CD4-positive, CD25-positive, alpha-beta regulatory T cell (primary cell): Measurements from ENCODE around the gene SCRN1. TPM values are rescaled to one million over a fixed set of nuclear protein-coding genes. Genes with fewer than 3 reads are reported as not detected.

Experiments used
- ATAC-seq, 2 donors: fragments of 150-1000 bp; cut with Tn5 transposase; one replicate each; pipeline ENCODE4 v1.10.0; 2021; ENCODE audit warnings: low read depth in 2 of 2, moderate number of reproducible peaks in 2 of 2, moderate library complexity in 1 of 2
- DNase-seq, 3 donors: peaks; one replicate each; pipeline versions ENCODE4 v3.0.0 to v3.0.0-alpha.2; 2012 to 2022; ENCODE audit warnings: mixed read lengths in 1 of 3
- H3K27ac ChIP-seq: one replicate; pipeline ENCODE4 v1.7.0; 2013; ENCODE audit warnings: mild to moderate bottlenecking, low read length; ENCODE audit not compliant: insufficient read depth, poor library complexity, severe bottlenecking
- H3K27me3 ChIP-seq: one replicate; pipeline ENCODE4 v1.7.0; 2013; ENCODE audit warnings: low read length; ENCODE audit not compliant: control insufficient read depth, insufficient read depth
- H3K36me3 ChIP-seq: one replicate; pipeline ENCODE4 v1.7.0; 2013; ENCODE audit warnings: mild to moderate bottlenecking, low read length, moderate library complexity; ENCODE audit not compliant: control insufficient read depth, insufficient read depth
- H3K4me1 ChIP-seq: 2 replicates; pipeline ENCODE4 v1.7.0; 2013; ENCODE audit warnings: mild to moderate bottlenecking, low read length; ENCODE audit not compliant: insufficient read depth, control insufficient read depth, poor library complexity, severe bottlenecking
- H3K4me3 ChIP-seq: one replicate; pipeline ENCODE4 v1.7.0; 2013; ENCODE audit warnings: low read depth, mild to moderate bottlenecking, low read length, moderate library complexity
- H3K9me3 ChIP-seq, 2 experiments: 1 replicate in 1 of 2; 2 replicates in 1 of 2; pipeline ENCODE4 v1.7.0; 2013; ENCODE audit warnings: low read length in 2 of 2, mild to moderate bottlenecking in 1 of 2, moderate library complexity in 1 of 2; ENCODE audit not compliant: control insufficient read depth in 2 of 2
- H3K27ac Mint-ChIP-seq, 3 donors: one replicate each; pipeline ENCODE4 v1.8.0; 2020 to 2022; ENCODE audit warnings: mild to moderate bottlenecking in 3 of 3, mixed read lengths in 3 of 3, moderate library complexity in 2 of 3
- H3K27me3 Mint-ChIP-seq: one replicate; pipeline ENCODE4 v1.8.0; 2022; ENCODE audit warnings: mild to moderate bottlenecking, mixed read lengths
- H3K36me3 Mint-ChIP-seq: one replicate; pipeline ENCODE4 v1.8.0; 2020; ENCODE audit warnings: mixed read lengths
- H3K4me1 Mint-ChIP-seq, 4 donors: one replicate each; pipeline ENCODE4 v1.8.0; 2020 to 2022; ENCODE audit warnings: mixed read lengths in 4 of 4, mild to moderate bottlenecking in 1 of 4
- H3K4me3 Mint-ChIP-seq, 4 donors: one replicate each; pipeline ENCODE4 v1.8.0; 2020 to 2022; ENCODE audit warnings: mild to moderate bottlenecking in 4 of 4, mixed read lengths in 4 of 4, moderate library complexity in 3 of 4
- H3K9me3 Mint-ChIP-seq, 7 donors: one replicate each; pipeline ENCODE4 v1.8.0; 2020 to 2022; ENCODE audit warnings: mixed read lengths in 7 of 7, mild to moderate bottlenecking in 3 of 7, moderate library complexity in 2 of 7
- polyA plus RNA-seq, 4 donors: library from polyadenylated mRNA; unstranded; fragments of 300-500 nt; fragmentation: Illumina TruSeq; gene quantifications; one replicate each; pipeline ENCODE4 v1.2.3, GENCODE V29; 2021
- total RNA-seq: library from RNA; stranded (reverse); gene quantifications from one replicate; pipeline ENCODE4 v1.2.3, GENCODE V29; 2022

Gene SCRN1
- total and polyA plus RNA-seq, 5 donors from 2014 or later, result 0.91 to 2.1 (median 1.9) TPM

DNA sequence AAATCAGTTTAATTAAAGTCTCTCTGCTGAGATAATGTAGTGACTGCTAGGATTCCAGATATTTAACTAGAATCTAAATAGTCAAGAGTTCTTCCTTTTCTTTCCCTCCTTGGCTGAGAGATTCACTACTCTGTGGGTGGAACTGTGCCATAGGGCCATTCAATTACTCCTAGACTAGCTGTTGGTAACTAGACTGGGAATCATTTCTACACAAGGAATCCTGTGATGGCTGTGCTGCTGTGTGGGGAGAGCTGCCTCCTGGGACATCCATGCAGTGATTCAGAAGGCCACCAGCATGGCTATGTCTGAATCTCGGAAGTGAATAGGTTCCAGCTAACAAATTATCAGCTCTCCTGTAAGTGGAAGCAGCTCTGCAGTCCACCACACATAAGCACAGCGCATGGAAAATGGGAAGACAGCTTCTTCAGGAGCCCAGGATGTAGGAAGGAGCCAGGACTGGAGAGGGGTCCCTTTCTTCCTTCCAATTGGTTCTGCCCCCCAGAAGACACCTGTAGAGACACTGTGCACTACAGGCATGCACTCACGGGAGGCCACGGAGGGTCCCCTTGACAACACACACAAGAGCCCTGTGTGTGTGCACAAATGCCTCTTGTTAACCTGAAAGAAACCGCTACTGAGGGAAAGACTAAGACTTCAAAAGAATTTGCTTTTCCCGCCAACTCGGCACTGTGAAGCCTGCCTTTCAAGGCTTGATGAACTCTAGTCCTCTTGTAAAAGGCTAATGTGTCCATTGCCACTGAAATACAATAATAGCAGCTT, 66.5 kb downstream of the SCRN1 start:
- no peak overlapping the region for H3K4me3 ChIP-seq
- Mint-ChIP-seq H3K4me3 (no peak overlapping the region), H3K27ac (peak overlapping the region in 1 of 3 donors; percentile 1), H3K4me1 (no peaks in the 10 kb centered on the region), H3K9me3 (no peaks in the 10 kb centered on the region), H3K36me3 (no peaks in the 10 kb centered on the region), H3K27me3 (peaks cover 15% of the 10 kb centered on the region)
- no peaks in the 10 kb centered on the region for H3K9me3 ChIP-seq
- ATAC-seq (no peak), DNase-seq (no peak)
- H3K4me1 ChIP-seq, result no peaks in the 10 kb centered on the region
- no peaks in the 10 kb centered on the region for H3K27me3 ChIP-seq
- H3K27ac ChIP-seq, result no peak overlapping the region
- no peaks in the 10 kb centered on the region for H3K36me3 ChIP-seq

- Histone ChIP-seq H3K9me3 (no peaks in the 10 kb centered on the region), H3K27ac (no peak overlapping the region), H3K36me3 (no peaks in the 10 kb centered on the region), H3K4me1 (no peaks in the 10 kb centered on the region), H3K27me3 (no peaks in the 10 kb centered on the region), H3K4me3 (no peak overlapping the region)
- ATAC-seq (peak in 1 of 2 donors; percentile 77), DNase-seq (peak in 2 of 3 donors; percentile 36 to 55)
- no peaks in the 10 kb centered on the region for H3K4me1 Mint-ChIP-seq
- H3K27ac Mint-ChIP-seq, result no peak overlapping the region
- H3K27me3 Mint-ChIP-seq, result peaks cover 18% of the 10 kb centered on the region
- H3K36me3 Mint-ChIP-seq, result no peaks in the 10 kb centered on the region
- no peaks in the 10 kb centered on the region for H3K9me3 Mint-ChIP-seq
- H3K4me3 Mint-ChIP-seq, result no peak overlapping the region
These were observed 68.1 kb downstream of the SCRN1 start for GRCh38 chr7:29921404-29922010.

GRCh38 chr7:29920491-29920890, 69.1 kb downstream of the SCRN1 start:
- Histone ChIP-seq H3K4me1 (no peaks in the 10 kb centered on the region), H3K36me3 (no peaks in the 10 kb centered on the region), H3K4me3 (no peak overlapping the region), H3K27ac (no peak overlapping the region), H3K9me3 (no peaks in the 10 kb centered on the region), H3K27me3 (no peaks in the 10 kb centered on the region)
- DNase-seq (no peak), ATAC-seq (no peak)
- H3K27me3 Mint-ChIP-seq, result peaks cover 18% of the 10 kb centered on the region
- H3K27ac Mint-ChIP-seq, result no peak overlapping the region
- no peaks in the 10 kb centered on the region for H3K9me3 Mint-ChIP-seq
- no peak overlapping the region for H3K4me3 Mint-ChIP-seq
- peaks cover 0 to 2% (median 0%) of the 10 kb centered on the region in 4 donors for H3K4me1 Mint-ChIP-seq
- H3K36me3 Mint-ChIP-seq, result no peaks in the 10 kb centered on the region

DNA sequence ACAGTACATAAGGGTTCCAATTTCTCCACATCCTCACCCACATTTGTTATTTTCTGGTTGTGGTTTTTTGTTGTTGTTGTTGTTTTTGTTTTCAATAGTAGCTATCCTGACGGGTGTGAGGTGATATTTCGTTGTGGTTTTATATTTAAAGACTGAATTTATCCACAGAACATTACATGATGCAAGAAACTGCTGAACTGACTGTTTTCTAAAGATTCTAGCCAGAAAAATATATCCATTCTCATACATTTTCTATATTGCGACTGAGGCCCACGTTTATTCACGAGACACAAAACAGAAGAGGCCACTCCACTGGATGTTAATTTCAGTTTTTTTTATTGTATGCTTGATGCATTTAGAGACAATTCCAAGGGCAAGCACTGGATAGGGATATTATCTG, 69.8 kb downstream of the SCRN1 start:
- H3K27ac Mint-ChIP-seq, result no peak overlapping the region
- peaks cover 12% of the 10 kb centered on the region for H3K27me3 Mint-ChIP-seq
- H3K9me3 ChIP-seq, result no peaks in the 10 kb centered on the region

DNA sequence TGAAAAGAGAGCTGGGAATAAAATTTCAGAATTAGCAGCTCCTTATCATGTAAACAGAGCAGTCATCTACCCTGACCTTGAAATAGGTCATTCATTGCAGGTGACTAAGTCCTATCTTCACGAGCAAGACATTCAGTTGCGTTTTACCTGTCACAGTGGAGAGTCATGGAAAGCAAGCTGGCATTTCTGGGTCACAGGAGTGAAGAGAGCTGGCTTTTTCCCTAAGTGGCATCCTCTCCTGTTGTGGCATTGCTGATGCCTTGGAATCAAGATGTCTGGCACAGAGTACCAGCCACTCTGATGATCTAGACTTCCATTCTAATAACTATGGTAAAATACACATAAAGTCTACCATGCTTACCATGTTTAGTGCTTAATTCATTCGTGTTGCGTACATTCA, 70.8 kb downstream of the SCRN1 start:
- Mint-ChIP-seq H3K27me3 (peaks cover 9% of the 10 kb centered on the region), H3K36me3 (no peaks in the 10 kb centered on the region), H3K4me1 (peaks cover 0 to 3% (median 0%) of the 10 kb centered on the region in 4 donors), H3K4me3 (no peak overlapping the region), H3K27ac (no peak overlapping the region), H3K9me3 (peaks cover 0 to 2% (median 0%) of the 10 kb centered on the region in 7 donors)
- Histone ChIP-seq H3K9me3 (no peaks in the 10 kb centered on the region), H3K4me1 (no peaks in the 10 kb centered on the region), H3K36me3 (no peaks in the 10 kb centered on the region), H3K27ac (no peak overlapping the region), H3K4me3 (no peak overlapping the region), H3K27me3 (no peaks in the 10 kb centered on the region)
- no peak for ATAC-seq
- no peak for DNase-seq

More for the DNA sequence above, 69.8 kb downstream of the SCRN1 start:
- Mint-ChIP-seq H3K4me1 (peaks cover 0 to 3% (median 0%) of the 10 kb centered on the region in 4 donors), H3K4me3 (no peak overlapping the region), H3K9me3 (peaks cover 0 to 2% (median 0%) of the 10 kb centered on the region in 7 donors), H3K36me3 (no peaks in the 10 kb centered on the region)
- Histone ChIP-seq H3K4me3 (no peak overlapping the region), H3K27ac (no peak overlapping the region), H3K27me3 (no peaks in the 10 kb centered on the region), H3K4me1 (no peaks in the 10 kb centered on the region), H3K36me3 (no peaks in the 10 kb centered on the region)
- DNase-seq, result no peak
- ATAC-seq, result no peak

- Histone ChIP-seq H3K36me3 (no peaks in the 10 kb centered on the region), H3K4me3 (no peak overlapping the region), H3K27me3 (no peaks in the 10 kb centered on the region), H3K9me3 (no peaks in the 10 kb centered on the region), H3K27ac (no peak overlapping the region), H3K4me1 (no peaks in the 10 kb centered on the region)
- Mint-ChIP-seq H3K4me3 (no peak overlapping the region), H3K27me3 (peaks cover 9% of the 10 kb centered on the region), H3K9me3 (peaks cover 0 to 2% (median 0%) of the 10 kb centered on the region in 7 donors), H3K27ac (no peak overlapping the region), H3K36me3 (no peaks in the 10 kb centered on the region), H3K4me1 (peaks cover 0 to 3% (median 0%) of the 10 kb centered on the region in 4 donors)
- DNase-seq (no peak), ATAC-seq (no peak)
These were observed 72.0 kb downstream of the SCRN1 start for GRCh38 chr7:29917641-29918040.

DNA sequence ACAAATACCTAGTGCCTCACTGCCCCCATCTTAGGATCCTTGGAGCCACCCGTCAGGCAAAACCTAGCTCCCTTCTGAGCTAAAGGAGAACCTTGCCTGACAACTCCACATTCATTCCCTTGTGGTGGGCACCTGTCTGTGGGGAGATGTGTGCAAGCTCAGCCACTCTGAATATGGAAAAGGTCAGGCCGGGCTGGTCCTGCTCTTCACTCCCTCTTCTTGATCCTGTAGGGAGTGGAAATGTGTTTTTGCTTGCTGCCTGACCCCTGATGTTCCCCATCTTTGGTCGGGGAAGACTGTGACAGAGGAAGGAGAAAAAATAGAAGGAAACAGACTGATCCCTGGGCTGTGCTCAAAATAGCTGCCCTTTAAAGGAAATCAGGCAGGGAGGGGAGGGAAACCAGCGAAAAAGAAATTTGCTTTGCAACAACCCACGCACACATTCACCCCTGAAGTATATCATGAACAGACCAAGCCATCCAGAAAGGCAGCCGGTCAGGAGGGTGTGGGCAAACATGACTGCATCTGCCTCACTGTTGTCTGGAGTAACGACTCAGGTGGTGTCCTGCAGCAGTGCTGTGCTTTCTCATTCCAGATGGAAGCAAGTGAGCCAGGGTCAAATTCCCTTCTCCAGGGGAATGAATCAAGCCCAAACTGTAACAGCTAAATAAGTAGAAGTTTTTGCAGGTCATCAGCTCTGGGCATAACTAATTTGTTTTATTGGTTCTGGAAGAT, 74.0 kb downstream of the SCRN1 start:
- Histone ChIP-seq H3K27ac (no peak overlapping the region), H3K27me3 (no peaks in the 10 kb centered on the region), H3K9me3 (no peaks in the 10 kb centered on the region), H3K4me1 (no peaks in the 10 kb centered on the region), H3K4me3 (no peak overlapping the region), H3K36me3 (no peaks in the 10 kb centered on the region)
- Mint-ChIP-seq H3K4me3 (no peak overlapping the region), H3K4me1 (peaks cover 0 to 3% (median 0%) of the 10 kb centered on the region in 4 donors), H3K36me3 (no peaks in the 10 kb centered on the region), H3K27me3 (peaks cover 9% of the 10 kb centered on the region), H3K9me3 (peaks cover 0 to 2% (median 0%) of the 10 kb centered on the region in 7 donors), H3K27ac (peak overlapping the region in 1 of 3 donors; percentile 0)
- no peak for DNase-seq
- ATAC-seq, result no peak
